GM12891 (cell line): Measurements from ENCODE around the gene MAD1L1.
A peak's percentile ranks its signal among the peaks of the same experiment; 100 is the strongest.

ENCODE experiments used
- DNase-seq: peaks from one replicate; pipeline ENCODE4 v3.0.0; 2011; ENCODE audit warnings: low spot score; ENCODE audit not compliant: insufficient read length
- FAIRE-seq: peaks from 2 replicates; lab custom pipeline; 2011; peaks lifted over from hg19 to GRCh38; lab: Jason Lieb, UNC
- PAX5 ChIP-seq: IDR thresholded peaks from 2 replicates; pipeline ENCODE4 v1.6.1; 2011; ENCODE audit warnings: low read length, moderate library complexity, mild to moderate bottlenecking; ENCODE audit not compliant: insufficient read depth, severe bottlenecking
- POLR2A ChIP-seq: IDR thresholded peaks from 2 replicates; pipeline ENCODE4 v1.6.1; 2011; ENCODE audit warnings: low read depth, low read length, control low read depth
- POLR2AphosphoS5 ChIP-seq: IDR thresholded peaks from 2 replicates; pipeline ENCODE4 v1.6.1; 2011; ENCODE audit warnings: low read depth, low read length, control low read depth
- POU2F2 ChIP-seq: IDR thresholded peaks from 2 replicates; pipeline ENCODE4 v1.6.1; 2011; ENCODE audit warnings: low read depth, mild to moderate bottlenecking, control low read depth, low read length, moderate library complexity
- SPI1 ChIP-seq: IDR thresholded peaks from 2 replicates; pipeline ENCODE4 v1.6.1; 2011; ENCODE audit warnings: low read depth, low read length, control low read depth
- TAF1 ChIP-seq: IDR thresholded peaks from 2 replicates; pipeline ENCODE4 v1.6.1; 2011; ENCODE audit warnings: low read depth, low read length, control low read depth

Gene MAD1L1

GRCh38 chr7:2242541-2243429 is 10.0 kb upstream of the MAD1L1 start:
- no peak for TF ChIP-seq POLR2A
- TF ChIP-seq TAF1: no peak
- peak; percentile 80 for FAIRE-seq
- DNase-seq: no peak

- TF ChIP-seq PAX5 (no peak), POLR2A (peak; percentile 89), POU2F2 (peak; percentile 51), TAF1 (peak; percentile 96), SPI1 (no peak), POLR2AphosphoS5 (peak; percentile 91)
- peak; percentile 82 for DNase-seq
- peak; percentile 95 for FAIRE-seq
Measured at GRCh38 chr7:2241580-2242540, 9.1 kb upstream of the MAD1L1 start, which contains the start of the genes MRM2 and NUDT1. TSS of gene MRM2 (minus strand) at chr7:2242205. CDS start at chr7:2242169, 36 bp downstream. TSS of gene NUDT1 (plus strand) at chr7:2242226. CDS start at chr7:2244575, 2,349 bp downstream.

GRCh38 chr7:2239242-2239641 is 6.5 kb upstream of the MAD1L1 start:
- DNase-seq (no peak), FAIRE-seq (no peak)

GRCh38 chr7:2237109-2237602 is 4.4 kb upstream of the MAD1L1 start:
- TF ChIP-seq SPI1: peak; percentile 98
- TF ChIP-seq POLR2AphosphoS5: no peak
- TF ChIP-seq POU2F2: peak; percentile 63
- TF ChIP-seq PAX5: peak; percentile 11
- peak; percentile 36; the same call in 1 of the 2 replicates for TF ChIP-seq TAF1
- TF ChIP-seq POLR2A: 0 out of 2 replicates have a peak, but pooled peaks have one; percentile 32
- FAIRE-seq (peak; percentile 96), DNase-seq (peak; percentile 77)

More at GRCh38 chr7:2239242-2239641, 6.5 kb upstream of the MAD1L1 start:
- TF ChIP-seq TAF1 (no peak), POLR2AphosphoS5 (no peak), PAX5 (no peak), POU2F2 (no peak), POLR2A (no peak), SPI1 (no peak)

GRCh38 chr7:2233926-2234325 is 1.2 kb upstream of the MAD1L1 start:
- DNase-seq (no peak), FAIRE-seq (no peak)

GRCh38 chr7:2231992-2232765 is 566 bp downstream of the MAD1L1 start:
- no peak for TF ChIP-seq POLR2A
- TF ChIP-seq PAX5: no peak
- TF ChIP-seq POU2F2: no peak
- no peak for TF ChIP-seq SPI1
- TF ChIP-seq POLR2AphosphoS5: no peak
- no peak for TF ChIP-seq TAF1
- DNase-seq (no peak), FAIRE-seq (no peak)

More at GRCh38 chr7:2233926-2234325, 1.2 kb upstream of the MAD1L1 start:
- no peak for TF ChIP-seq POLR2AphosphoS5
- no peak for TF ChIP-seq POLR2A
- TF ChIP-seq POU2F2: no peak
- no peak for TF ChIP-seq PAX5
- TF ChIP-seq TAF1: no peak
- TF ChIP-seq SPI1: no peak

GRCh38 chr7:2230882-2231281 is 1.9 kb downstream of the MAD1L1 start:
- no peak for FAIRE-seq
- TF ChIP-seq PAX5 (no peak), POU2F2 (no peak), POLR2AphosphoS5 (no peak), TAF1 (no peak), SPI1 (no peak), POLR2A (no peak)
- no peak for DNase-seq

- TF ChIP-seq PAX5 (no peak), POLR2AphosphoS5 (no peak), SPI1 (no peak)
- FAIRE-seq (no peak), DNase-seq (no peak)
Measured at GRCh38 chr7:2230226-2230625, 2.5 kb downstream of the MAD1L1 start.

GRCh38 chr7:2229467-2229866 is 3.3 kb downstream of the MAD1L1 start:
- TF ChIP-seq SPI1 (no peak), POLR2AphosphoS5 (no peak), POU2F2 (no peak), PAX5 (no peak), POLR2A (no peak), TAF1 (no peak)
- DNase-seq: no peak
- no peak for FAIRE-seq
